SU-DHL-6 (cell line): ENCODE data around the gene OSBPL10.

ENCODE experiments used
- H2AFZ ChIP-seq: fragments of 200-600 bp; sonication (generic); 2 replicates; pipeline ENCODE4 v1.6.1; 2014; ENCODE audit warnings: low read depth, mild to moderate bottlenecking, moderate library complexity, mixed read lengths, antibody characterized with exemption, low read length; ENCODE audit not compliant: severe bottlenecking
- H3F3A ChIP-seq: fragments of 200-600 bp; shearing (Covaris generic); 2 replicates; pipeline ENCODE4 v1.6.0; 2016; ENCODE audit warnings: antibody characterized with exemption, mild to moderate bottlenecking; ENCODE audit not compliant: insufficient read depth
- H3K27ac ChIP-seq: fragments of 200-600 bp; sonication (generic); 2 replicates; pipeline ENCODE4 v1.5.1; 2016; ENCODE audit warnings: low read depth, mild to moderate bottlenecking, low read length, moderate library complexity, mixed read lengths
- H3K27me3 ChIP-seq: fragments of 200-600 bp; sonication (generic), shearing (Covaris generic); 2 replicates; pipeline ENCODE4 v1.6.0; 2014; ENCODE audit warnings: mild to moderate bottlenecking, low read length
- H3K36me3 ChIP-seq: fragments of 200-600 bp; sonication (generic); 2 replicates; pipeline ENCODE4 v1.6.1; 2014; ENCODE audit warnings: mild to moderate bottlenecking, low read length, mixed read lengths
- H3K4me2 ChIP-seq: fragments of 300-600, 200-600 bp; shearing (Covaris generic), sonication (generic); 2 replicates; pipeline ENCODE4 v1.6.0; 2014; ENCODE audit warnings: low read length, low read depth, mild to moderate bottlenecking; ENCODE audit not compliant: poor library complexity, severe bottlenecking
- H3K4me3 ChIP-seq: fragments of 200-600 bp; sonication (generic); 2 replicates; pipeline ENCODE4 v1.5.1; 2014; ENCODE audit warnings: antibody characterized with exemption, low read length, mild to moderate bottlenecking, mixed read lengths; ENCODE audit not compliant: insufficient read depth, poor library complexity, severe bottlenecking
- H3K79me2 ChIP-seq: fragments of 200-600 bp; sonication (generic); 2 replicates; pipeline ENCODE4 v1.6.1; 2014; ENCODE audit warnings: mild to moderate bottlenecking, low read length, moderate library complexity; ENCODE audit not compliant: insufficient read depth
- H3K9ac ChIP-seq: fragments of 200-600 bp; sonication (generic); 2 replicates; pipeline ENCODE4 v1.7.0; 2014; ENCODE audit warnings: mild to moderate bottlenecking, low read length
- H3K9me2 ChIP-seq: fragments of 200-600 bp; sonication (generic); replicated peaks from 2 replicates; pipeline ENCODE4 v1.6.1; 2014; ENCODE audit warnings: low read length; ENCODE audit not compliant: insufficient read depth
- H3K9me3 ChIP-seq: fragments of 200-600 bp; sonication (generic); 2 replicates; pipeline ENCODE4 v1.6.1; 2014; ENCODE audit warnings: low read length, mixed read lengths; ENCODE audit not compliant: insufficient read depth
- H4K20me1 ChIP-seq: fragments of 200-600 bp; sonication (generic); 2 replicates; pipeline ENCODE4 v1.6.1; 2014; ENCODE audit warnings: low read depth, mild to moderate bottlenecking, antibody characterized with exemption, low read length, moderate library complexity, mixed read lengths
- EZH2phosphoT487 ChIP-seq: fragments of 200-600 bp; sonication (generic), shearing (Covaris generic); conservative IDR thresholded peaks from 2 replicates; pipeline ENCODE4 v1.6.1; 2018; ENCODE audit warnings: mild to moderate bottlenecking, antibody characterized with exemption, low read length, moderate library complexity, mixed read lengths
- TF ChIP-seq, protein P1 (sequence below): fragments of 200-600 bp; sonication (generic); IDR thresholded peaks from one replicate; pipeline ENCODE4 v1.5.1; 2017; ENCODE audit warnings: antibody characterized with exemption, mild to moderate bottlenecking, low read length, moderate library complexity; ENCODE audit not compliant: insufficient read depth, poor library complexity, severe bottlenecking

Gene OSBPL10

DNA sequence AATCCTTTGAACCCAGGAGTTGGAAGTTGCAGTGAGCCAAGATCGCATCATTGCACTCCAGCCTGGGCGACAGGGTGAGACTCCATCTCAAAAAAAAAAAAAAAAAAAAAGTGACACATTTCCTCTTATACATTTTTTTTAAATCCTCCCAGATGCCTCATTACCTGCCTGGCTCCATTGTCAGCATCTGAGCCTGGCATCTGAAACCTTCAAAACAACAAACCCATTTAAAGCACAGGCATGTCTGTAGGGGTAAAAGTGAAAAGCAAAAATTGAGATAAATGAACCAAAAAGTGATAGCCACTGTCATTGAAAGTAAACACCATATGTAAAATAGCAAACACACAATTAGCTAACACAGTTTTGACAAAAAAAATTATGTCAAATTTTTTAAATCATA, 38.6 kb downstream of the OSBPL10 start:
- H3K27ac ChIP-seq, result peak overlapping the region; percentile 93
- TF ChIP-seq, protein P1, sequence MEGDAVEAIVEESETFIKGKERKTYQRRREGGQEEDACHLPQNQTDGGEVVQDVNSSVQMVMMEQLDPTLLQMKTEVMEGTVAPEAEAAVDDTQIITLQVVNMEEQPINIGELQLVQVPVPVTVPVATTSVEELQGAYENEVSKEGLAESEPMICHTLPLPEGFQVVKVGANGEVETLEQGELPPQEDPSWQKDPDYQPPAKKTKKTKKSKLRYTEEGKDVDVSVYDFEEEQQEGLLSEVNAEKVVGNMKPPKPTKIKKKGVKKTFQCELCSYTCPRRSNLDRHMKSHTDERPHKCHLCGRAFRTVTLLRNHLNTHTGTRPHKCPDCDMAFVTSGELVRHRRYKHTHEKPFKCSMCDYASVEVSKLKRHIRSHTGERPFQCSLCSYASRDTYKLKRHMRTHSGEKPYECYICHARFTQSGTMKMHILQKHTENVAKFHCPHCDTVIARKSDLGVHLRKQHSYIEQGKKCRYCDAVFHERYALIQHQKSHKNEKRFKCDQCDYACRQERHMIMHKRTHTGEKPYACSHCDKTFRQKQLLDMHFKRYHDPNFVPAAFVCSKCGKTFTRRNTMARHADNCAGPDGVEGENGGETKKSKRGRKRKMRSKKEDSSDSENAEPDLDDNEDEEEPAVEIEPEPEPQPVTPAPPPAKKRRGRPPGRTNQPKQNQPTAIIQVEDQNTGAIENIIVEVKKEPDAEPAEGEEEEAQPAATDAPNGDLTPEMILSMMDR, result no peak
- TF ChIP-seq EZH2phosphoT487, result no peak
- H4K20me1 ChIP-seq, result no peaks in the 10 kb centered on the region
- peak overlapping the region; percentile 25 for H3K4me3 ChIP-seq
- no peak overlapping the region for H2AFZ ChIP-seq
- no peaks in the 10 kb centered on the region for H3K9me2 ChIP-seq
- no peaks in the 10 kb centered on the region for H3K27me3 ChIP-seq
- H3K9ac ChIP-seq, result peak overlapping the region; percentile 48
- peaks cover 90% of the 10 kb centered on the region for H3K79me2 ChIP-seq
- H3K4me2 ChIP-seq, result peak overlapping the region; percentile 79
- H3K9me3 ChIP-seq, result no peaks in the 10 kb centered on the region
- H3K36me3 ChIP-seq, result peaks cover 6% of the 10 kb centered on the region; the same call in 1 of the 2 replicates
- H3F3A ChIP-seq, result peaks cover 57% of the 10 kb centered on the region

DNA sequence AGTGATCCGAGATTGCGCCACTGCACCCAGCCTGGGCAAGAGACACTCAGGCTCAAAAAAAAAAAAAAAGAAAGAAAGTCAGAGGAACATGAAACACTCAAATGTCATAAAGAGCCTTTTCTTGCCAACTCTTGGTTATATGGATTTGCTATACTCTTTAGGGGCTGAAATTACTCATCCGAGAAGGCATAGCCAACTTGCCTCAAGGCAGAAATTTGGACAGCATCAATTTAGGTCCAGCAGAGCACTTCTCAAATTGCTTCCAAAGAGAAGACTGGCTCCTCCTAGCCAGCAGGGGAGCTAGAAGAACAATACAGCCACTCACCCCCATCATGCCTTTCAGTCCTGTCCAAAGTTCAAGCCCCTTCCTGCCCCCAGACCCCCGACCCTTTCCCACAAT, 43.8 kb downstream of the OSBPL10 start:
- Histone ChIP-seq H3K9me3 (no peaks in the 10 kb centered on the region), H3K27ac (peak overlapping the region; percentile 93), H3K79me2 (peaks cover 97% of the 10 kb centered on the region), H3K9me2 (no peaks in the 10 kb centered on the region), H3K9ac (peak overlapping the region; percentile 56; the same call in 1 of the 2 replicates), H3K4me3 (no peak overlapping the region), H3K4me2 (peak overlapping the region; percentile 27), H2AFZ (no peak overlapping the region), H3F3A (peaks cover 52% of the 10 kb centered on the region), H3K27me3 (no peaks in the 10 kb centered on the region), H4K20me1 (no peaks in the 10 kb centered on the region), H3K36me3 (no peaks in the 10 kb centered on the region)
- TF ChIP-seq, protein P1, result peak; percentile 10
- TF ChIP-seq EZH2phosphoT487, result no peak

DNA sequence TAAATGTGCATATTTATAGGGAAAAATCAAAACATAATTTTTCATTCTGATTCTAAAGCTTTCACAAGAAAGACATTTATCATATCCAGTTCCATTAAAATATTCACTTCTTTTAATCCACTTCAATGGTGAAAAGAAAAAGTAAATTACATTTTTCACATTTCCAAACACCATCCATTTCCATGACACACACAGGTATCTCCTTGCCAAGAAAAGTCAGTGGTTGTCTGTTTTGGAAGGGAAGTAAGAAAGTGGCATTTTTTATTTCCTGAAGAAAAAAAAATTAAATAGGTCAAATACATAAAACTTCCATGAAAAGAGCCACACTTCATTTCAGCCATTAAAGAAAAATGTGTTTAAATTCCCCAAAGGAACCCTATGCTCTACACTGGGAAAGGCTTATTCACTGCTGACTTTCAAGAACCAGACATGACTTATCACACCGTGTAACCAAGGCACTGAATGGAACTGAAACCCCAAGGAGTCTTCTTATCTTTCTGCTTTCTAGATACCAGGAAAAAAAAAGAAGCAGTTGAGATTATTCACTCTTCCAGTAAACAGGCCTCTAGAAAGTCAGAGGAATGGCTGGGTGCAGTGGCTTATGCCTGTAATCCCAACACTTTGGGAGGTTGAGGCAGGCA, 44.5 kb downstream of the OSBPL10 start:
- Histone ChIP-seq H3K4me3 (no peak overlapping the region), H3K79me2 (peaks cover 99% of the 10 kb centered on the region), H3K27me3 (no peaks in the 10 kb centered on the region), H3K27ac (peak overlapping the region; percentile 93), H3K9me2 (no peaks in the 10 kb centered on the region), H3K9me3 (no peaks in the 10 kb centered on the region), H2AFZ (no peak overlapping the region), H4K20me1 (no peaks in the 10 kb centered on the region), H3K9ac (peak overlapping the region; percentile 56), H3K4me2 (peak overlapping the region; percentile 81), H3K36me3 (no peaks in the 10 kb centered on the region), H3F3A (peaks cover 51% of the 10 kb centered on the region)
- TF ChIP-seq EZH2phosphoT487, result no peak
- TF ChIP-seq, protein P1, result no peak
